Progenitor cell of endocrine pancreas (in vitro differentiated cells): ENCODE results near the gene FAM163A. TPM values are rescaled to one million over a fixed set of nuclear protein-coding genes. Genes with fewer than 3 reads are reported as not detected.
"Not testable (repeated sequence)": the region's sequence is repeated elsewhere in the genome, so short reads cannot be mapped to it uniquely, and the experiment has no call there.

ENCODE experiments used
- DNase-seq: peaks from one replicate; pipeline ENCODE4 v3.0.0; 2021; ENCODE audit warnings: low spot score; ENCODE audit not compliant: unreplicated experiment
- H3K27ac Mint-ChIP-seq: 2 replicates; pipeline ENCODE4 v1.8.0; 2021; ENCODE audit warnings: mild to moderate bottlenecking, moderate library complexity, mixed read lengths
- H3K27me3 Mint-ChIP-seq: 2 replicates; pipeline ENCODE4 v1.8.0; 2021; ENCODE audit warnings: mixed read lengths
- H3K36me3 Mint-ChIP-seq: 2 replicates; pipeline ENCODE4 v1.8.0; 2022; ENCODE audit warnings: mixed read lengths; ENCODE audit not compliant: insufficient read depth
- H3K4me1 Mint-ChIP-seq: 2 replicates; pipeline ENCODE4 v1.8.0; 2021; ENCODE audit warnings: low read depth, mixed read lengths
- H3K4me3 Mint-ChIP-seq: 2 replicates; pipeline ENCODE4 v1.8.0; 2021; ENCODE audit warnings: low read depth, mild to moderate bottlenecking, moderate library complexity, mixed read lengths
- H3K9me3 Mint-ChIP-seq: 2 replicates; pipeline ENCODE4 v1.8.0; 2021; ENCODE audit warnings: low read depth, mixed read lengths
- CTCF ChIP-seq: fragments of 200-600 bp; sonication (generic); IDR thresholded peaks from one replicate; pipeline ENCODE4 v1.5.0; 2021; ENCODE audit warnings: antibody characterized with exemption, mild to moderate bottlenecking; ENCODE audit not compliant: unreplicated experiment
- total RNA-seq: library from RNA; stranded (reverse); gene quantifications from 2 replicates; pipeline ENCODE4 v1.2.1, GENCODE V29; 2021

The FAM163A gene
- total RNA-seq, 1 donor from 2014 or later = 1.1 TPM

- no peak overlapping the region for H3K4me3 Mint-ChIP-seq
- no peak for DNase-seq
- no peak for TF ChIP-seq CTCF
- H3K27me3 Mint-ChIP-seq = peaks cover 7% of the 10 kb centered on the region
- H3K27ac Mint-ChIP-seq = no peak overlapping the region
- H3K9me3 Mint-ChIP-seq = no peaks in the 10 kb centered on the region
- no peaks in the 10 kb centered on the region for H3K36me3 Mint-ChIP-seq
- peaks cover 3% of the 10 kb centered on the region for H3K4me1 Mint-ChIP-seq
These were observed 83.7 kb downstream of the FAM163A start for GRCh38 chr1:179826626-179827280.

- no peaks in the 10 kb centered on the region for H3K36me3 Mint-ChIP-seq
- no peak for DNase-seq
- H3K27ac Mint-ChIP-seq = no peak overlapping the region
- H3K9me3 Mint-ChIP-seq = no peaks in the 10 kb centered on the region
- peaks cover 3% of the 10 kb centered on the region for H3K4me1 Mint-ChIP-seq
- TF ChIP-seq CTCF = no peak
- peaks cover 7% of the 10 kb centered on the region for H3K27me3 Mint-ChIP-seq
- no peak overlapping the region for H3K4me3 Mint-ChIP-seq
These were observed 85.5 kb downstream of the FAM163A start for GRCh38 chr1:179828554-179829110.

DNA sequence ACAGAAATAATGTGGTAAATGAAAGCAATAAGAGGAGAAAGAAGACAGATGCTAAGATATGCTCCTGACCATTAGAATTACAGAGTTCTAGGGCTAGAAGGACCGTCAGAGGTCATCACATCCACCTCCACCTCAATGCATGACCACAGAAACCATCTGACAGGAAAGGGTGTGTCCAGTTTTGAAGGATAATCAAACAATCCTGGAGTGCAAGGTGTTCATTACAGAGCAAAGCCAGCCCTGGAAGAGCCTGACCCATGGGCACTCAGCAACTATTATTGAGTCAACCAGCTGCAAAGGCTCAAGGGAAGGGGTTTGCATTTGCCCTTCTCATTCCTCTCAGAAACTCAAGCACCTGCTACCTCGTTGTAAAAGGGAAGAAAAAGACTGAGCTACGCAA lies 88.1 kb downstream of the FAM163A start:
- no peak overlapping the region for H3K27ac Mint-ChIP-seq
- DNase-seq = no peak
- H3K4me3 Mint-ChIP-seq = no peak overlapping the region
- peaks cover 2% of the 10 kb centered on the region for H3K36me3 Mint-ChIP-seq
- H3K9me3 Mint-ChIP-seq = no peaks in the 10 kb centered on the region
- no peak for TF ChIP-seq CTCF
- H3K27me3 Mint-ChIP-seq = peaks cover 7% of the 10 kb centered on the region
- no peaks in the 10 kb centered on the region for H3K4me1 Mint-ChIP-seq

DNA sequence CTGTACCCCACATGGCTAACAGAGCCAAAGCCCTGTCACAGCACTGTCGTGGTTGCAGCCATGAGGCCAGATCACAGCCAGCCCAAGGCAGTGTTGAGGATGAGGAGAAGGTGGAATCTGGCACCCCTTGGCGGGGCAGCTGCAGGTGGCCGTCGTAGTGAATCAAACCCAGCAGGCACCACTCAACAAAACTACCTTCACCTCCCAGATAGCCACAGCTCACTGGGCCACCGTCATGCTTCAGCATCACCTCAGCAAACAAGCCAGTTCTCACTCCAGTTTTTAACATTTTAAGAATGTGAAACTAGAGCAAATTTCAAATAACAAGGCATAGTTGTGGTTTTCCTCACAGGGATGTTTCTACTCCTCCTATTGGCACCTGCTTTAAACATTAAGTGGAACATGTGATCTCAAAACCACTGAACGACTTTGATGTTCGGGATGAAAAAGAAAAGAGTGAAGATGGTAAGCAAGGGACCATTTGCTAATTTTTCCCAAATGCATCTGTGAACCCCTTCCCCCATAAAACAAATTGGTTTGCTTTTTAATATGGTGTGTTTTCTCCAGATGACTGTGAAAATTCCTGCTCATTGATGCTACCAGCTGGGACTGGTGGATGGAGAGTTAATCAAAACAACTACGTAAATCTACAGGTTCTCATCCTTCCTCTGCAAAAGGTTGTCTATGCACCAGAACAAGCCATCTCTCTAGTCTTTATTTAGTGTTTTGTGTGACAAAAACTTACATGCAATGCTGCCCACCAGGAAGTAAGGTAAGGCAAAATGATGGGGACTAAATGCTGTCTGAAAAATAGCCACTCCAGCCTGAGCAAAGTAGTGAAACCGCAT lies 89.0 kb downstream of the FAM163A start:
- no peak overlapping the region for H3K27ac Mint-ChIP-seq
- no peaks in the 10 kb centered on the region for H3K9me3 Mint-ChIP-seq
- no peak overlapping the region for H3K4me3 Mint-ChIP-seq
- H3K36me3 Mint-ChIP-seq = peaks cover 2% of the 10 kb centered on the region
- H3K27me3 Mint-ChIP-seq = peaks cover 7% of the 10 kb centered on the region
- no peak for DNase-seq
- no peak for TF ChIP-seq CTCF
- no peaks in the 10 kb centered on the region for H3K4me1 Mint-ChIP-seq

DNA sequence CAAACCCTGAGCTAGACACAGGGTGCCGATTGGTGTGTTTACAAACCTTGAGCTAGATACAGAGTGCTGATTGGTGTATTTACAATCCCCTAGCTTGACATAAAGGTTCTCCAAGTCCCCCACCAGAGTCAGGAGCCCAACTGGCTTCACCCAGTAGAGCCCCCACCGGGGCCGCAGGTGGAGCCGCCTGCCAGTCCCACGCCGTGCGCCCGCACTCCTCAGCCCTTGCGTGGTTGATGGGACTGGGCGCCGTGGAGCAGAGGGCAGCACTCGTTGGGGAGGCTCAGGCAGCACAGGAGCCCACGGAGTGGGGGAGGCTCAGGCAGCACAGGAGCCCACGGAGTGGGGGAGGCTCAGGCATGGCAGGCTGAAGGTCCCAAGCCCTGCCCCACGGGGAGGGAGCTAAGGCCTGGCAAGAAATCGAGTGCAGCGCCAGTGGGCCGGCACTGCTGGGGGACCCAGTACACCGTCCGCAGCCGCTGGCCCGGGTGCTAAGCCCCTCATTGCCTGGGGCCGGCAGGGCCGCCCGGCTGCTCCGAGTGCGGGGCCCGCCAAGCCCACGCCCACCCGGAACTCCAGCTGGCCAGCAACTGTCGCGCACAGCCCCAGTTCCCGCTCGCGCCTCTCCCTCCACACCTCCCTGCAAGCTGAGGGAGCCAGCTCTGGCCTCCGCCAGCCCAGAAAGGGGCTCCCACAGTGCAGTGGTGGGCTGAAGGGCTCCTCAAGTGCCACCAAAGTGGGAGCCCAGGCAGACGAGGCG lies 93.8 kb downstream of the FAM163A start:
- H3K4me3 Mint-ChIP-seq, DNase-seq, H3K36me3 Mint-ChIP-seq, H3K9me3 Mint-ChIP-seq, H3K4me1 Mint-ChIP-seq, H3K27ac Mint-ChIP-seq, H3K27me3 Mint-ChIP-seq: not testable (repeated sequence)
